Stimulated activated naive CD8-positive, alpha-beta T cell treated with anti-CD3 and anti-CD28 coated beads, Interleukin-15, Interleukin-2, amounts not matched to agents 100 ng/mL and 50 ng/mL, for 24 hours (primary cell): ENCODE results near the gene KLHL13.
"Not testable (repeated sequence)": the region's sequence is repeated elsewhere in the genome, so short reads cannot be mapped to it uniquely, and the experiment has no call there.

Experiments used
- H3K27ac Mint-ChIP-seq: one replicate; pipeline ENCODE4 v1.8.0; 2021; ENCODE audit warnings: mild to moderate bottlenecking, mixed read lengths
- H3K27me3 Mint-ChIP-seq: one replicate; pipeline ENCODE4 v1.8.0; 2021; ENCODE audit warnings: mixed read lengths
- H3K36me3 Mint-ChIP-seq: one replicate; pipeline ENCODE4 v1.8.0; 2021; ENCODE audit warnings: low read depth, mixed read lengths
- H3K4me1 Mint-ChIP-seq: one replicate; pipeline ENCODE4 v1.8.0; 2021; ENCODE audit warnings: low read depth, mixed read lengths
- H3K4me3 Mint-ChIP-seq: one replicate; pipeline ENCODE4 v1.8.0; 2021; ENCODE audit warnings: mild to moderate bottlenecking, mixed read lengths
- H3K9me3 Mint-ChIP-seq: one replicate; pipeline ENCODE4 v1.8.0; 2021; ENCODE audit warnings: mixed read lengths

KLHL13 gene

DNA sequence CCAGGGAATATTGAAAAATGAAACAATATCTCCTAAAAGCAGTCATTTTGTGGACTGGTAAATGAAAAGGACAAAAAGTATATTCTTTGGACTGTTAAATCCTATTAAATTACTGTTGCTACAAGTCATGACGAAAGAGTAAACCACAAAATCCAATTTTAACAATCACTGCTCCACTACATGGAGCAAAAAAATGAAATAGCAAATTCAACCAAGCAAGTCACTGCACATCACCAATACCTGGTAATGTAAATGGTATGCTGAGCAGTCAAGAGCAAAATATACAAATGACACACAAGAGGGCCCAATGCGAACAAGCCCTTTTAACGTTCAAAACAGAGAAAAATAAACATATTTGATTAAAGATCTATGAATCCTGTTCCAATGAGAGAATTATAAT, 126.2 kb downstream of the KLHL13 start:
- Mint-ChIP-seq H3K27ac (no peak overlapping the region), H3K27me3 (no peaks in the 10 kb centered on the region), H3K36me3 (no peaks in the 10 kb centered on the region), H3K9me3 (no peaks in the 10 kb centered on the region), H3K4me1 (no peaks in the 10 kb centered on the region), H3K4me3 (no peak overlapping the region)

DNA sequence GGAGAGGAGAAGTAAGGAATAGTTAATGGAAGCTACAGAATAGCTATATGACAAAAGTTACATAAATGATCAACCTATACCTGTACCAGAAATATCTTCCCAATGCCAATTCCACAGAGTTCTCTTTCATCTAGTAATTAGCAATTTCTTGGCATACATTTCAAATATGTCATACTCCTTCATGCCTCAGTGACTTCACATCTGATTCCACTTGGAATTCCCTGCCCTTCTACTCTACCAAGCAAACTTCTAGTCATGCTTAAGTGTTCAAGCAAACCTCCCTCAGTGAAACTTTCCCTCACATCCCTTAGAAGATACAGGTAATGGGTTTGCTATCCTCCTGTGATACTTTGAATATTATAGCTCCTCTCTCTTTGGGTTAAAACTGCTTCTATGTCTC, 127.1 kb downstream of the KLHL13 start:
- H3K36me3 Mint-ChIP-seq: no peaks in the 10 kb centered on the region
- no peaks in the 10 kb centered on the region for H3K27me3 Mint-ChIP-seq
- H3K4me3 Mint-ChIP-seq: no peak overlapping the region
- H3K9me3 Mint-ChIP-seq: no peaks in the 10 kb centered on the region
- no peak overlapping the region for H3K27ac Mint-ChIP-seq
- no peaks in the 10 kb centered on the region for H3K4me1 Mint-ChIP-seq

DNA sequence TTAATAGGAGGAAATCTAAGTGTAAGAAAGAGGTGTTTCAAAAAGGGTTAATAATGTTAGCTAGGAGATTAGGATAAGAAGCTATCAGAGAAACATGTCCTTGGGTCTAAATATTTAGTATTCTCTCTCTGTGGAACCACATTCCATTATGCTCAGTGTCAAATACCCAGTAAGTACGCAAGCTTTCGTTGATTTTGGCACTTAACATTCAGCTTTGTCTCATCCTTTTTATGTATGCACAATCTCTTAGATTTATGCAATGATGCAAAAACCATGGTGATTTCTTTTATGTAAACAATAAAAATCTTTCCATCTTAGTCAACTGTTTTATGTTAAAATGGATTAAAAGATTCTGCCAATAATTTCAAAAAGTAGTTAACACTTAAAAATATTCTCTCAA, 129.2 kb downstream of the KLHL13 start:
- Mint-ChIP-seq H3K36me3 (no peaks in the 10 kb centered on the region), H3K9me3 (no peaks in the 10 kb centered on the region), H3K27ac (no peak overlapping the region), H3K27me3 (no peaks in the 10 kb centered on the region), H3K4me1 (no peaks in the 10 kb centered on the region), H3K4me3 (no peak overlapping the region)

DNA sequence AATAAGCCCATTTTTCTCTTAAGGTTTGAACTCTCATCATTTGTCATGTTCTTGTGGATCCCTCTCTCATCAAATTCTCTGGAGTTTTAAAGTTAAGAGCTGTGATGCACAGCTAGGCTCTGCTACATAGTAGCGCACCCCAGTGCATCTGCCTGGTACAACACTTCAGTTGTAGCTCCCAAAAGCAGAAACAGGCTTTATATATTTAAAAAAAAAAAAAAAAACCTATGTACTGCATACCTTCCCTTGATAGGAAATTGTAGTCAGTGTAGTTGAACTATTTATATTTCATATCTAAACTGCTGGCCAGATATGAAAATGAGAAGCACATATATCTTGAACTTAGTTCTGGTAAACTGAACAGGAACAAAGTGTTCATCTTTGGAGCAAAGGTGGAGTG, 131.4 kb downstream of the KLHL13 start:
- no peaks in the 10 kb centered on the region for H3K36me3 Mint-ChIP-seq
- no peak overlapping the region for H3K4me3 Mint-ChIP-seq
- H3K9me3 Mint-ChIP-seq: no peaks in the 10 kb centered on the region
- H3K27ac Mint-ChIP-seq: no peak overlapping the region
- H3K4me1 Mint-ChIP-seq: no peaks in the 10 kb centered on the region
- no peaks in the 10 kb centered on the region for H3K27me3 Mint-ChIP-seq

DNA sequence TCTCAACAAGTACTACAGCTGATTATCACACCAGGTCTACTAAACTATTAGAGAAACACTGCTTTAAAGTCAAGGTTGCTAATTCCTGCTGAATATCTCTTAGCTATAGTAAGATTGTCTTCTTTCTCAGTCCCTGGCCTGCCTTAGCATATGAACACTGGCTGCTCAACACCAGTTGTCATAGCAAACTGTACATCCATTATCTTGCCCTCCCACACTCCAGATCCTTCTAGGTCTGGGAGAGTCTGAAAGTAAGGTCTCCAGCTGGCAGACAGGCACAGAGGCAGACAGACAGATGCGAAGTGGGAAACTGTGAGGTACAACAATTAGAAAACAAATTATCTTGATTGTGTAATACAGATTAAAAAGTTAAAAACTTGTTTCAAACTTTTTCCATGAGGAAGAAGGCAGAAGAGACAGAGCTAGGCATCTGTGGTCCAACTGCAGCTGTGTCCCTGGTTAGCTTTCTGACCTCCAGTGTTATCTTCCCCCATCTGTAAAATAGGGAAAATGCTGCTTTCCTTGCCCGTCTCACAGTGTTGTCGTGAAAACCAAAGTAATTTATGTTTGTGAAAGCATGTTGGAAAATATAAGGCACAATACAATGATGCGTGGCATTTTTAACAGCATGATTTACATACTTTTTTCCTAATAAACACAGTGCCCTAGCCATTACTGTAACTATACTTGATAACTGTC, 133.8 kb downstream of the KLHL13 start:
- Mint-ChIP-seq H3K36me3 (no peaks in the 10 kb centered on the region), H3K27ac (no peak overlapping the region), H3K4me3 (no peak overlapping the region), H3K27me3 (no peaks in the 10 kb centered on the region), H3K4me1 (no peaks in the 10 kb centered on the region), H3K9me3 (no peaks in the 10 kb centered on the region)

DNA sequence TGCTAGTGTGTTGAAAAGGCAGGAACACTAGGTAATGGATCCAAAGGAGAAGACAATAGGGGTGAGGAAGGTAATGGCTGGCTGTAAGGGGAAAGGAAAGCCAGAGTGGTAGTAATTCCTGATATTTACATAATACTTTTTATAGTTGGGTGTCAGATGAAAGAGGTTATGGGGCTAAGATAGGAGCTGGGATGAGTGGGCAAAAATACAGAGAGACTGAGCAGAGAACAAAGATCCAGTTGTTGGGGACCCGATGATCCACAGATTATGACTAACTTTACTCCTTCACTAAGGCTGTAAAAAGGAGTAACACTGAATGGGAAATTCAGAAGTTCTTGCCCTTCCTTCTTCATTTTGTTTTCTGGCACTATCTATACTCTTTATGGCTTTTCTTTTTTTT, 138.2 kb downstream of the KLHL13 start:
- H3K4me3 Mint-ChIP-seq: no peak overlapping the region
- H3K9me3 Mint-ChIP-seq: no peaks in the 10 kb centered on the region
- no peaks in the 10 kb centered on the region for H3K4me1 Mint-ChIP-seq
- no peak overlapping the region for H3K27ac Mint-ChIP-seq
- H3K27me3 Mint-ChIP-seq: no peaks in the 10 kb centered on the region
- no peaks in the 10 kb centered on the region for H3K36me3 Mint-ChIP-seq

DNA sequence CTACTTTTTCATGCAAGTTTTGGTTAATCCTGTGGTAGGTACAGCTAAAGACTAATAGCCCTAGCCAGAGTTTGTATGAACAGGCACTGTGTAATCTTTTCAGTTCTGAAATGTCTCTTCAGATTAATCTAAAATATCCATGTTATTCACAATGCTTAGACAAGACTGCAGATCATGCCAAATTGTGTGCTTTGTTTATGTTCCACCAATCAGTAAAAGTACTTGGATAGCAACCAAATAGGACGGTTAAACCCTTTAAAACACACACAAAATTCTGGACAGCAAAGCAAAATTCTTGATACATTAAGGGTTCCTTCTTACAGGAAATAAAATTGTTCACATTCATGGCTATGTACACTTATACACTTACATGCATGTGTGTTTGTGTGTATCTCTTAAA, 139.1 kb downstream of the KLHL13 start:
- H3K27me3 Mint-ChIP-seq: no peaks in the 10 kb centered on the region
- H3K36me3 Mint-ChIP-seq: no peaks in the 10 kb centered on the region
- no peaks in the 10 kb centered on the region for H3K9me3 Mint-ChIP-seq
- H3K27ac Mint-ChIP-seq: no peak overlapping the region
- H3K4me3 Mint-ChIP-seq: no peak overlapping the region
- H3K4me1 Mint-ChIP-seq: no peaks in the 10 kb centered on the region

DNA sequence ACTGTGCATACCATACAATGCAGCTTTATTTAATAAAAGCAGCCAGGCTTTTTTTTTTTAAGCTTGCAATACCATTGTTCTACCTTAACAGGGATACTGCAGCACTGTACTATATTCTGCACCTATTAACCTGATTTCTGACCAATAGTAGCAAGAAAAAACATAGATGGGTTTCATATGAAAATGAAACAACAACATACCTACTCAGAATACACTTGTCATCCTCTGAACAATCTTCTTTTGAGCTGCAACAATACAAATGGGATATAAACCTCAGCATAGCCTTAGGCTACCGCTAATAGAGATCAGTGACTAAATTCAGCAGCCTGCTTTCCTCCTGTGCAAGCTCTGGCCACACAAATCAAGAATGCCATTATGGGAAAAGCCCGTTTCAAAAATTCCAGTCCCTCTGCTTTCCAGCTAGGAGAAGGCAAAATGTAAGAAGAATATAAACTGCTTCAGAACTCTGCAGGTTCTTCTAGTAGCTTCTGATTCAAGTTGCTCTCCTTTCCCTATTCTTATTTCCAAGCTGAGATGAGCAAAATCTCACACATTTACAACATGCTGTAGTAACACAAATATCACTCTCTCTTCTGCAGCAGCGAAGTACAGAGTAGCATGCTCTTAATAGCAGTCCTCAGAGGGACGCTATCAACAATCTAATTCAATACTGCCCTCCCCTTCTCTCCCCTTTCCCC, 143.4 kb downstream of the KLHL13 start:
- Mint-ChIP-seq H3K36me3 (no peaks in the 10 kb centered on the region), H3K27ac (no peak overlapping the region), H3K27me3 (no peaks in the 10 kb centered on the region), H3K4me3 (no peak overlapping the region), H3K4me1 (no peaks in the 10 kb centered on the region), H3K9me3 (no peaks in the 10 kb centered on the region)

DNA sequence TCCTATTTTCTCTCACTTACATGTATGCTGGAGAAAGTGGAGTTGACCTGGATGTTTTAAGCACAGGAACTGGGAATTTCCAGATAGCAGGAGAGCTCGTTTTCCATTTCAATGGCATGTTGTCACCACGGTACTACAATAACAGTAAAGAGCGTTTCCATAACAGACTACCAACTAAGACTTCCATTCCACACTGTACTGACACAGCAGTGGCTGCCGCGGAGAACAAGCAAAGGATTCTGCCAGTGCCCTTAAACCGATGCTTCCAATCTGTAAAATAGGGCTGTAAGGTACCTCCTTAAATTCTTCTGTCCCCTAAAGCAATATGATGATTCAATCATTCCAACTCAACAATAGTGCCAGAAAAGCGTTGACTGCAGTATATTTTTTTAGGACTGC, 143.9 kb downstream of the KLHL13 start:
- H3K27me3 Mint-ChIP-seq: no peaks in the 10 kb centered on the region
- no peak overlapping the region for H3K4me3 Mint-ChIP-seq
- H3K27ac Mint-ChIP-seq: no peak overlapping the region
- no peaks in the 10 kb centered on the region for H3K36me3 Mint-ChIP-seq
- no peaks in the 10 kb centered on the region for H3K9me3 Mint-ChIP-seq
- no peaks in the 10 kb centered on the region for H3K4me1 Mint-ChIP-seq

DNA sequence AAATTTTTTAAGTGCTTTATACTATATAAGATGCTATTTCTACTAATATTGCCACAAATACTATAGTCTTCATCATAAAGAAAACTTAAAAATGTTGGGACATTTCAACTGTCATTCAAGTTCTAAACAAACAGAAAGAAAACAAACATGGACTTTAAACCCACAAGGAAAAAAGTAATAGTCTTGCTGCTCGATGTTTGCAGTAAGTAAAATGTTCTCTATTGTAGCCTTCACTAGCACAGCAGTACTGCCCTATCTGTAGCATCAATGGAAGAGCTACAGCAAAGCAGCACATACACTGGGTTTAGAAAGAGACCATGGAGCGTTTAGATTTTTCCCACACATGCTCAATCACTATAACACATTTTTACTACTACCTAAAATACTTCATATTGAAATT, 146.8 kb downstream of the KLHL13 start:
- Mint-ChIP-seq H3K27me3 (no peaks in the 10 kb centered on the region), H3K4me3 (no peak overlapping the region), H3K4me1 (no peaks in the 10 kb centered on the region), H3K27ac (no peak overlapping the region), H3K36me3 (no peaks in the 10 kb centered on the region), H3K9me3 (no peaks in the 10 kb centered on the region)

DNA sequence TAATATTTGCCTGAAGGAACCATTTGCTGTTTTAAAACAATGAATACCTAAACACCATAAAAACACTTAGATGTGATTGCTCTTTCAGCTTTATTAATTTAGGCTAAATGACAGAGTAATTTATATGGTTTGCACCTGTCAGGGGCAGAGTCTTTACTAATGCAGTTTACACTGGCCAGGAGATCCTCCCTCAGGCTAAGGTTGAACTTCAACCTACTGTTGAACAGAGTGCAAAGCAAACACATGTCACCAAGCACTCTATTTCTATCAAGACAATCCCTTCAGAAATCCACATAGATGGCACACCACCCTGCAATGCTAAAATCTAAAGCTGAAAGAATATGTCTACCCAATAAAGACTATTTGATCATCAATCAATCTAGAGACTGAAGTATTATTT, 147.3 kb downstream of the KLHL13 start:
- Mint-ChIP-seq H3K9me3 (no peaks in the 10 kb centered on the region), H3K27me3 (no peaks in the 10 kb centered on the region), H3K36me3 (no peaks in the 10 kb centered on the region), H3K27ac (no peak overlapping the region), H3K4me3 (no peak overlapping the region), H3K4me1 (no peaks in the 10 kb centered on the region)

DNA sequence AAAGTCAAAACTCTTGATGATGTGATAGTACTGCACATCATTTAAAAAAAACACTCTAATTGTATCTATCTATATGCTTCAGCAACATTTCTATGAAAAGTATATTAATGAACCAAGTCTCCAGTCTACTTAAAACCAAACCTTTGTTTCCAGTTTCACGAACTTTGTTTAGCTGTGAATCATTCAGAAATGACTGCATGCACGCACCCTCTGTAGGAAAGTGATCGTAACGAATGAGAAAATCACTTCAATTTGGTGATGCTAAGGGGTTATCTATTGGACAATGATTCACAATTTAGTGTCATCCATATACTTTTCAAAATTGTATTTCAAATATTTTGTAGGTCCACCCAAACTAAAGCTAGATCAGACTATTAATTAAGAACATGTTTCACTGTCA, 157.6 kb downstream of the KLHL13 start:
- Mint-ChIP-seq H3K36me3 (no peaks in the 10 kb centered on the region), H3K4me3 (no peak overlapping the region), H3K27me3 (no peaks in the 10 kb centered on the region), H3K4me1 (no peaks in the 10 kb centered on the region), H3K27ac (no peak overlapping the region), H3K9me3 (no peaks in the 10 kb centered on the region)

DNA sequence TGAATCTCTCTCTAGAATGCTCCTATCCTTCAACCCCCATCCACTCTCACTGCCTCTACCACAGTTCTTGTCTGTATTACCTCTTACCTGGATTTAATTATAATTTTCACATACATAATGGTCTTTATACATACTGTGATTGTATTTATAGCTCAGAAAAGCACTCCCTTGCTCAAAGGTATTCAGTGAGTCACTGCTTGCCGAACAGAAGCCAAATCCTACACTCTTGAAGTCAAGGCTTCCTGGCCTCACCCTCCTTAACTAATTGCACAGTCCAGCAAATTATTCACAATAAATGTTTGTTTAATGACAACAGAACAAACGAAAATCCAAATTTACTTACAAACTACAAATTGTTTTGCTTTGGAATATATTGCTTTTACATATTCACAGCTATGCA, 159.5 kb downstream of the KLHL13 start:
- Mint-ChIP-seq H3K27me3 (no peaks in the 10 kb centered on the region), H3K36me3 (no peaks in the 10 kb centered on the region), H3K27ac (no peak overlapping the region), H3K9me3 (no peaks in the 10 kb centered on the region), H3K4me1 (no peaks in the 10 kb centered on the region), H3K4me3 (no peak overlapping the region)

DNA sequence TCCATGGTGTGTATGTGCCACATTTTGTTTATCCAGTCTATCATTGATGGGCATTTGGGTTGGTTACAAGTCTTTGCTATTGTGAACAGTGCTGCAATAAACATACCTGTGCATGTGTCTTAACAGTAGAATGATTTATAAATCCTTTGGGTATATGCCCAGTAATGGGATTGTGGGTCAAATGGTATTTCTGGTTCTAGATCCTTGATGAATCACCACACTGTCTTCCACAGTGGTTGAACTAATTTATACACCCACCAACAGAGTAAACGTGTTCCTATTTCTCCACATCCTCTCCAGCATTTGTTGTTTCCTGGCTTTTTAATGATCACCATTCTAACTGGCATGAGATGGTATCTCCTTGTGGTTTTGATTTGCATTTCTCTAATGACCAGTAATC, 177.3 kb downstream of the KLHL13 start:
- not testable (repeated sequence) for H3K4me3 Mint-ChIP-seq, H3K27me3 Mint-ChIP-seq, H3K36me3 Mint-ChIP-seq, H3K4me1 Mint-ChIP-seq, H3K9me3 Mint-ChIP-seq, H3K27ac Mint-ChIP-seq

DNA sequence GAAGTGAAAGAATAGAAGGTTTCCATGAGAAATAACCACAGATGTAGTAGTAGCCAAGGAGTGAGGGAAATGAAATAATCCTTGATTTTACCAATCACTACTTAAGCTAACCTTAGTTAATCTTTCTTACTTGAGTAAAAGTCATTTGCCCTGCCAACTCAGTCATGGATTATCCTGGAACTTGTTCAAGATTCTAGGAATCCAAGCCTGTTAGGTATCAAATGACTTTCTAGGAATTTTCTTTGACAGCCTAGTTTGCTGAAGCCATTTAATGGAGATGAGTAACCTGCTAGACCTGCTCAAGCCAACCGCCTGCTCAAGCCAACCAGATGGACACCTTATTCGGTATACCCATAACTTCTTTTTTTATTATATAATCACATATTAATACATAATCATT, 180.5 kb downstream of the KLHL13 start:
- Mint-ChIP-seq H3K9me3 (no peaks in the 10 kb centered on the region), H3K27me3 (no peaks in the 10 kb centered on the region), H3K4me3 (no peak overlapping the region), H3K36me3 (no peaks in the 10 kb centered on the region), H3K27ac (no peak overlapping the region), H3K4me1 (no peaks in the 10 kb centered on the region)

DNA sequence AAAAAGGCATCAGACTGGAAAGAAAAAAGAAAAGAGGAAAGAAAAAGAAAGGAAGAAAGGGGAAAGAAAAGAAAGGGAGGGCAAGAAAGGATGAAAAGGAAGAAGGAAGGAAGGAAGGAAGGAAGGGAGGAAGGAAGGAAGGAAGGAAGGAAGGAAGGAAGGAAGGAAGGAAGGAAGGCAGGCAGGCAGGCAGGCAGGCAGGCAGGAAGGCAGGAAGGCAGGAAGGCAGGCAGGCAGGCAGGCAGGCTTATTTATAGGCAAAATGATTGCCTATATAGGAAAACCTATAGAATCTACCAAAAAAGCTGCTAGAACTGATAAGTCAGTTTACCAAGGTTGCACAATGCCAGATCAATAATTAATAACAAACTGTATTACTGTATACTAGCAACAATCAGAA, 186.5 kb downstream of the KLHL13 start:
- H3K9me3 Mint-ChIP-seq, H3K36me3 Mint-ChIP-seq, H3K4me1 Mint-ChIP-seq, H3K27ac Mint-ChIP-seq, H3K4me3 Mint-ChIP-seq, H3K27me3 Mint-ChIP-seq: not testable (repeated sequence)
